GM10847 (cell line): Measurements from ENCODE around the gene CSF1R.

Experiments
- POLR2A ChIP-seq: IDR thresholded peaks from 2 replicates; pipeline ENCODE4 v1.6.1; 2011; ENCODE audit not compliant: insufficient read length; ENCODE audit errors: extremely low read depth

CSF1R gene

DNA sequence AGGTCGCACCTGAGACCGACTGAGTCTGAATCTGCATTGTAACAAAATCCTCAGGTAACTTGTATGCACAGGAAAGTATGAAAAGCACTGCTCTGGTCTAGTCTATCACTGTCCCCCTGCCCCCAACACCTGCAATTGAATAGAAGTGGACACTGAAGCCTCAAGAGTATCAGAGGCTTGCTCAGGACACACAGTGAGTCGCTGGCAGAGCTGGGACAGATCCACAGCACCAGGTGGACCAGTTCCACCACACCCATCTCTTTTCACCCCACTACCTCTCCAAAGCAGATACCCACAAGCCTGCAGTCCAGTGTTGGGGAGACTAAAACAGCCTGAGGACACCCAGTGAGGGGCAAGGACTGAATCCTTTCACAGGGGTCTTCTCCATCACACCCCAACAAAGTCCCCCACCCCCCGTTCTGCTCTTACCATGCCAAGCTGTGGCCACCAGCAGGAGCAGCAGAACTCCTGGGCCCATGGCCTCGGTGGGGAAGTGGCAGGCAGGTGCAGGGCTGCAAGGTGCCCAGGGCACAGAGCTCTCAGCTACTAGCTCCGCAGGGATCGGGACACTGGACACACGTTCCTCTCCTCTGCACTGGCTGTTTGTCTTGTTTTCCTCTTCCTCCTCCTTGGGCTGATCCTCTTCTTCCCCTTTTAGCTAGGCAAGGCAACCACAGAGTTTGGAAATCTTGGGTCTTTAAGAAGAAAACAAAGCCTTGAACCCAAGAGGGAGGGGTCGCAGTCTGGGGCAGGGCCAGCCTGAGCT is at the start of gene CSF1R:
Gene CSF1R (minus strand): TSS at position 605 of the 766 bp plus-strand sequence. CDS start 127 bp downstream, at position 478.
- no peak for TF ChIP-seq POLR2A

DNA sequence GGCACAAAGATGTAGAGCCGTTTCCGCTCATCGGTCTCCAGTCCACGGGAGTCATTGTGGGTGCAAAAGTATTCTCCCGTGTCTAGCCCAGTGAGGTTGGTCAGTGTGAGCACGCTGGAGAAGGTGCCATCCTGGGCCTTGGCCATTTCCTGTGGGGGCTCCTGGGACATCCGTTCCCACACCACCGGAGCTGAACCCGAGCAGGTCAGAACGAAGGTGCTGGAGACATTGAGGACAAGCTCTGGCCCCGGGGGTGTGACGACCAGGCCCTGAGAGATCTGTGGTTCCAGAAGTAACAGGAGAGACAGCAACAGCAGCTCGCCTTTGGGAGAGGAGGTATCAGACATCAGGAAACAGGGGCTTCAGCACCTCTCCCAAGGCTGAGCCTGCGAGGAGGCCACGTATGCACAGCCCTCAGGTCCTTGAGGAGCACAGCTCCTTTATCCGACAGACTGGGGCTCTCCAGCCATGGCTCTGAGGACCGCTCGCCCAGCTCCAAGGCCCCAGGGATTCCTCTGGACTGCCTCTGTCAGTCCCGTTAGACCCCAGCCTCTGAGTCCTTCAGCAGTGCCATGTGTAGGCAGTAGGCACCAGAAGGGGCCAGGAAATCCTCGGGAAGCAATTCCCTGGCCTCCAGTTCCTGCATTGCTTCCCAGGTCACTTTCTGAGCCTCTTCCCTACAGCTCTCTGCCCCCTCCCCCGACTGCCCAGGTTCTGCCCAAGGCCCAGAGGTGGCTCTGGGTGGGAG is 49.4 kb upstream of the CSF1R start:
- no peak for TF ChIP-seq POLR2A

DNA sequence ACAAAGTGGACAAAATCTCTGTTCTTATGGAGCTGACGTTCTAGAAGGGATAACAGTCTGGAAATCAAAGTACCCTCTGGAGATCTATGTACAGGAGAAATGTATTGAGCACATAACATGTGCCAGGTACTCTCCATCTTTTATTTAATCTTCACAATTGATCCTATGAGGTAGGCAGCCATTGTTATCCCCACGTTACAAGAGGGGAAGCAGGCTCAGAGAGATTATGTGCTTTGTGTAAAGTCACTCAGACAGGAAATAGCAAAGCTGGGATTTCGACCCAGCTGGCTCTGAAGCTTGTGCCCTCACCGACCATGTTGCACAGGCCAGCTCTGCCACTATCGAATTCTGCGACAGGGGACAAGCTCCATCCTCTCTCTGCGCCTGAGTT is 47.8 kb upstream of the CSF1R start:
- TF ChIP-seq POLR2A: no peak

DNA sequence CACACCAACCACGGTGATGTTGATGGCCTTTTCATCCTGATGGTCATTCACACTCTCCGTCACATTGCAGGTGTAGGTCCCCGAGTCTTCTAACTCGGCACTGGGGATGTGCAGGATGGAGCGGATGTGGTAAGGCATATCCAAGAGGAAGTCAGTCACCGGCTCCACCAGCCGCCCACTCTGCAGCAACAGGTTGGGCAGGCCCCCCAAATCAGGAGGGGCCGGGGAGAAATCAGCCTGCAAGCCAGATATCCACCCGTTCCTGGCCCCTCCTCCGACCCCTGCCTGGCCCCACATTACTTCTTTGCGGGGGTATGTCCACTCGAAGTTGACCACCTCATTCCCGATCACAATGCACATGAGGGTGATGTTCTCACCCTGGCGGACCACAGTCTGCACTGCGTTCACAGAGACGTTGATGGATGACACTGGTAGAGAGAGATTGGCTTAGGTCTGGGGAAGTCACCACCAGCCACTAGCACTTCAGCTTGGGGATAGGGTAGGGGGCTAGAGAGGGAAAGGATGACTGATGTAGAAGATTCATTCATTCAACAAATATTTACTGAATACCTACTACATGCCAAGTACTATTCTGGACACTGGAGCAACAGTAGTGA is 47.3 kb upstream of the CSF1R start:
- TF ChIP-seq POLR2A: no peak

DNA sequence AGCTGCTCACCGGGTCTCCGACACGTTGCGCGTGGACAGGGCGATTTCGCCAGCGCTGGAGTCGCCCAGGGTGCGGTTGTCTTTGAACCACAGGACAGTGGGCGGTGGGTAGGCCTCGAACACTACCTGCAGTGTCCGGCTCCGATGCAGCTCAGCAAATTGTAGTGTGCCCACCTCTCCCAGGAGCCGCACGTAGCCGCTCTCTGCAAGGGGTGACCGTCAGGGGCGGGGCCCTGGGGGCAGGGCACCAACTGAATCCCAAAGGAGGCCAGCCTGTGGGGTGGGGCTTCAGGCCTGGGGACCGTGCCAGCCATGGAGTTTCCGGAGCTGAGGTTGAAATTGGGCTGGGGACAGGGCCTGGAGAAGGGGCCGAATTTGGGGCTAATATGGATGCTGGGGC is 46.4 kb upstream of the CSF1R start:
- no peak for TF ChIP-seq POLR2A

DNA sequence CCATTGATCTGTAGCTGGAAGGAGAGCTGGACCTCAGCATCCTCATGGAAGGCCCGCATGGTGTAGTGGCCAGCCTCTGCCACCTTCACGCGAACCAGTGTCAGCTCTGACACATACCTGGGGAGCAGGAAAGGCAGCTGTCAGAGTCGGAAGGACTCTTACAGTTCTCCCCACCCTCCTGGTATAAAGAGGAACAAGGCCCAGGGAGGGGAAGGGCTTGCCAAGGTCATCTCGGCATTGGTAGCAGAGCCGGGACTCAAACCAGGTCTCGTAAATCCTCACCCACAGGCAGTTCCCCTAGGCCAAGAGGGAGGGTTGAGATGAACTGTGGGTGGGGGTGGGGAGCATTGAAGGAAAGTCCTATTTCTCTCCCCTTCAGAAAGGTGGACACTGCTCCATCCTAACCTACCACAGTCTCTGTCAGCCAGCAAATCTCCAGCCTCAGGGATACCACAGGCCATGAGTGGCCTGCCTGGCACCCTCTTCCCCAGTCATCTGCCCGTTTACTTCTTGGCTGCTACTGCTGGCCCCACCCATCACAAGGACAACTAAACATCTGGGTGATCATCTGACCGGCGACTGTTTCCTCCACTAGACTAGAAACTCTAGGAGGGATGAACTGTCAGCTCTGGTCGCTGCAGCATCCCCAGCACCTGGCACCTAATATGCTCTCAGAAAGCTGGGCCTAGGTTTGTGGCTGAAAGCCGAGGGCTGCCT is 45.8 kb upstream of the CSF1R start:
- no peak for TF ChIP-seq POLR2A

DNA sequence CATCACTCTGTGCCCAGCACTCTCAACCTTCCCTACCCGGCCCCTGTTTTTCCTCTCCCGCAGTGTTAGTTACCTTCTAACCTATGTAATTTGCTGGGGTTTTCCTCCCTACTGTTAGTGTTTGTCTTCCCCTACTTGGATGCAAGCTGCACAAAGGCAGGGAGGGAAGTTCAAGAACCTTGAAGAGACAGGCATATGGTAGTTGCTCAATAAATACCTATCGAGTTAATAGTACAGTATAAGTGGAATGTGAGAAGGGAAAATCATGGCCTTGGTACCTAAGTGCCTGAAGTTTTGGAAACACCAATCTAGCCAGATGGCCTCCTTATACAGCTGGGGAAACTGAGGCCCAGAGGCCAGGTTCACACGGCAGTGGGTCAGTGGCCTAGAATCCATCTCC is 45.1 kb upstream of the CSF1R start:
- TF ChIP-seq POLR2A: no peak

DNA sequence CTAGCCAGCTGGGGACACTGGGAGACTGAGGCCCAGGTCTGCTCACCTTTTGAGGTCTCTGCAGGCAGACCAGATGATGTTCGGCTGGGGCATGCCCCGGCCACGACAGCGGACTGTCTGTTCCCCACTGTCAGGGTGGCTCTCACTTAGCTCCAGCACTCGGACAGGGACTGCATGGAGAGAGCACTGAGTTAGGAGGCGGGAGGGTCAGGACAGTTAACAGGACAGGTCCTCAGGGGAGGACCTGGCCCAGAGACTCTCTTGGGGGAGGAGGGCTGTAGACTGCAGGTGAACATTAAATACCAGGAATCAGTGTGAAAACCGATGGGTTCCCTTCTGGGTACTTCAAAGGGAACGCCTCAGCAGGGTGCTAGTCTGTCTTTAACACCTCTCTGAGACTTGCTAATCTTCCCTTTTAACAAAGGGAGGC is 44.2 kb upstream of the CSF1R start:
- TF ChIP-seq POLR2A: no peak

DNA sequence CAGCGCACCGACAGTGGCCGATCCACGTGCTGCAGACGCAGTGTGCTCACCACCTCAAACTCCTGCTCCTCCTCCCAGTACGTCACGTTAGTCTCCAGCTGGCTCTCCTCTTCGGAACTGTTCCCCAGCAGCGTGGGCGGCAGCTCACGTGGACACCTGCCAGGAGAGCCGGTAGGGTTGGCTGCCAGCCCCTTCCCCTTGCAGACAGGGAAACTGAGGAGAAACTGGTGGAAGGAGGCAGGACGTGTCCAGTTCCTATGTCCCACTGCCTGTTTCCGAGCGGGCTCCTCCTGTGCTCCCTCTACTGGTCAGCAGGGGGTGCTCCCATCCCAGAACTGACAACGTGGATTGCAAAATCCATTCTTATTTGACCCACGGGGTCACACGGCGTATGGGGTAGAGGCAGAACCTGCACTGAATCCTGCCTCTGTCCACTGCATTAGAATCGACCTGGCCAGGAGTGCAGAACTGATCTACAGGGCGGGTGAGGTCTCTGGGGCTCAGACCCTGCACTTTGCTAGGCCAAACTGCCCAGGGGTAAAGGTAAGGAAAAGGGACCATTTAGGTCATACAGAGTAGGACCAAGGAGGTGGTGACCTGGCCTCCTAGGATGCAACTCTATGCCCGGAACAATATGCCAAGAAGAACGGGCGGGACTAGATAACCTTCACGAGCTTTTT is 43.6 kb upstream of the CSF1R start:
- no peak for TF ChIP-seq POLR2A

DNA sequence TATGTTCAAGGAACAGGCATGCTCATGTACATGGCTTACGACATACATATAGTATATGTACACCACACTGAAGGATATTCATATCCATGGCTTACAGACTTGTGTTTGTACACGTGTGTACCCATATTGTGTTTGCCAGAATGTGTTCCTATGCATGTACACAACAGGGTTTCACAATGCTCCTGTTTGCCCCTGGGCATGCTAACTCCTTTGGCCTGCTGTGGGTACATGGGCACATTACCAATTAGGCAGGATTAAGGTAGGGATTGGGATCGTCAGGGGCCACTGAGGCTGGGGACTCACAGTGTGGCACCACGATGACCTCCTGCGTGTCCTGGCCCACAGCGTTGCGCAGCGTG is 43.1 kb upstream of the CSF1R start:
- TF ChIP-seq POLR2A: no peak

DNA sequence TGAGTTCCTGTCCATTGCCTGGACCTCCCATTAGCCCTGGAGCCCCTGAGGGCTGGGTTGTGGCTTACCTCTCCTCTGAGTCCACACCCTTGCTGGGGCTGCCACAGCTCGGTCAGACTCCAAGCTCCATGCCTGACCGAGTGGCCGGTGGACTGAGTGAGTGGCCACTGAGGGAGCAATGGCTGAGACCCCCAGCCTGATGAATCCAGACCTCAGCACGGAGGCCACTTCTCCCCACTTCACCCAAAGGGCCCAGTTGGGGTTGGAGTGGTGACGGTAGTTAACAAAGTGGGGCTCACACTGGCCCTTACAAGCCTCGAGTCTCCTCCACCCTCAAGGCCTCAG is 40.5 kb upstream of the CSF1R start:
- TF ChIP-seq POLR2A: no peak

DNA sequence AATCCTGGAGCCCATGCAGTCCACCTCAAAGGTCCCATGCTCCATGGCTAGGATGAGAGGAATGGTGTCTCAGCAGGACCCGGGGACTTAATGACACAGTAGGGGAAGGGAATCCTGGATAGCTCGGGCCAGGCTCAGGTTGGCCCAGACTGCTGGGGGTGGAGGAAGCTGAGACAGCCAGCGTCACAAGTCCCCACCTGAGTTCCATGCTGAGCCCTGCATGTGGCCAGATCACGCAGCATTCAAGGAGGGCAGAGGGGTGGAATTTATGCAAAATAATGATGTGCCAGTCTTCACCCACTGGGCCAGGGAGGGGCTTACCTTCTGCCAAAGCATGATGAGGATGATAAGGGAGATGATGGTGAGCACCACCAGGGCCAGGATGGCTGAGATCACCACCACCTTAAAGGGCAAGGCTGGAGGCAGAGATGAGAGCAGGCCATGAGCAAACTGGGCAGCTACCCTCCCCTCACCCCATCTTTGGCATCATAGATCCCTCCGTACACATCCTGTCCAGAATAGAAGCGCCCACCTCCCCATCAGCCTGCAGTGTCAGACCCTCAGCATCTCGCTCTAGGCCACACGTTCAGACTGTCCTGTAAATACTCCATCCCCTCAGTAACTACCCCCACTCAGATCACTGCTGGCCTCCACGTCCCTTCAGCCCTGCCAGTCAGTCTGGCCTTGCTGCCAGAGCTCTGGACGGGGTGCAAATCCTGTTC is 40.0 kb upstream of the CSF1R start:
- TF ChIP-seq POLR2A: no peak

DNA sequence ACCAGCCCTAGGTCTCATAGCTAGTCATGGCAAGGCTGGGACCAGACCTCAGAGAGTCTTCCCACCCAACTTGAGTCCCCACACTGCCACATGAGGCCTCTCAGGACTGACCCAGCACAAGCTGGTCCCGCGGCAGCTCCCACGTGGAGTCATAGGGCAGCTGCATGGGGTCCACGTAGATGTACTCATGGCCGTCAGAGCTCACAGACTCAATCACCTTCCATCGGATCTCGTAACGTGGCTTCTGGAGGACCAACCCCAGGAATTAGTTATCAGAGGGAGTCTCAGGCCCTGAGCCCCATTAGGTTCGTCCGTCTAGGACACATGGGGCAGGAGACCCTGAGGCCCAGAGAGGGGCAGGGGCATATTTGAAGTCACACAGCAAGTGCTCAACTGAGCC is 39.0 kb upstream of the CSF1R start:
- TF ChIP-seq POLR2A: no peak

DNA sequence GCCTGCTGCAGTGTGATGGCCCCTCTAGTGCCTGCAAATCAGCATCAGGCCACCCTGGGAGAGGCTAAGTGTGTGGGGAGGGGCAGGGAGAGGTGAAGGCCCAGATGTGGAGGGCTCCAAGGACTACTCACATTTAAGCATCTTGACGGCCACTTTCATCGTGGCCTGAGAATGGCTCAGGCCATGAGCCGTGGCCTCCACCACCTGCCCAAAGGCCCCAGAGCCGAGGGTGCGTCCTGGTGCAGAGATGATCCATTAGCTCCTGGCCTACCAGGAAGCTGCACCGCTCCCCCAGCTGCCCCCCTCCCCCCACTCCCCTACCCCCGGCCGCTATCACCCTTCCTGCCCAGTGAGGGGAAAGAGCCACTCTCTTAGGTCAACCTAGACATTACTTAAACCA is 38.2 kb upstream of the CSF1R start:
- no peak for TF ChIP-seq POLR2A

DNA sequence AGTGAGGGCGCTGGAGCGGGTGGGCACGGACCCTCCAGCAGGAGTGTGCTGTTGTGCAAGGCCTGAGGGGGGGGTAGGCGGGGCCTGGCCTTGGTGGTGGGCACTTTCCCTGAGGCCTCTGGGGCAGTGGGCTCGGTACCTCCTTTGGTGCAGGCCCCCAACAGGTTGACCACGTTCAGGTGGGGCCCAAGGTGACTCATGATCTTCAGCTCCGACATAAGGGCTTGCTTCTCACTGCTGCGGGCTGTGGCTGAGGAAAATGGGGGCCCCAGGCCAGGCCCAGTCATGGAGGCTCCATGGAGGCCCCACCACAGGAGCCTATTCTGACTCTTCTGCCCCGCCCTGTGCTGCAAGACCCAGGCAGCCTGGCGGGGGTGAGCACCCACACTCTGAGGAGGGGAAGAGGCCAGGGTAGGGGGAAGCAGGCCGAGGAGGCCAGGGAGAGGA is 37.8 kb upstream of the CSF1R start:
- no peak for TF ChIP-seq POLR2A

DNA sequence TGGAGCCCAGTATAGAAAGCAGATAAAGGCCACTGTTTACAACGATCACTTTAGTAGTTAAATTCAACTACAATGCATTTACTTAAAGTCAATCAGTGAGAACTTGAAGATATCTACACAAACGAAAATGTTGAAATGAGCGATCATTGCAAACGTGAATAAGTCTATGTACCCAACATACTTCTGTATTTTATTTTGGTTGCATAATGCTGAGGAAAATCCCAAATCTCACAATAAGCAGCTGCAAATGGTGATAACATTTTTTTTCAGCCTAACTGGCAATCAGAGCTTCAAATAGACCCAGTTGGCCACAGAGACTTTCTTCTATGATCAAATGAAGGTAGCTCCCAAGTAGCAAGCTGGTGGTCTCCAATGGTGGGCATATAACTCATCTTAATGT is 37.2 kb upstream of the CSF1R start:
- no peak for TF ChIP-seq POLR2A
